Caco-2 (cell line): Measurements from ENCODE around the gene CCT5. TPM values are rescaled to one million over a fixed set of nuclear protein-coding genes. Genes with fewer than 3 reads are reported as not detected.
A peak's percentile ranks its signal among the peaks of the same experiment; 100 is the strongest.

Experiments
- BruUV-seq: library from RNA; stranded (reverse); fragments of 400-500 nt; replicated peaks from 2 replicates; lab custom pipeline; 2021; lab: Mats Ljungman, UMichigan
- CTCF ChIA-PET: fragments of 300-600 bp; sonication (Branson Sonifier 250); formaldehyde crosslinking; loops from one replicate; lab custom pipeline; 2022; ENCODE audit warnings: antibody characterized with exemption; lab: Charles Lee
- POLR2A ChIA-PET: fragments of 300-600 bp; sonication (Branson Sonifier 250); formaldehyde crosslinking; loops from one replicate; lab custom pipeline; 2022; ENCODE audit warnings: antibody characterized with exemption; lab: Charles Lee
- DNase-seq, 2 experiments: peaks; one replicate each; pipeline versions ENCODE4 v3.0.0 to v3.0.0-alpha.2; 2020 to 2022
- H3K27me3 ChIP-seq: replicated peaks from 2 replicates; pipeline ENCODE4 v1.6.0; 2011; ENCODE audit warnings: low read length; ENCODE audit not compliant: control insufficient read depth, insufficient read depth
- H3K36me3 ChIP-seq: 2 replicates; pipeline ENCODE4 v1.5.1; 2011; ENCODE audit warnings: low read length; ENCODE audit not compliant: control insufficient read depth, insufficient read depth
- H3K4me1 ChIP-seq: fragments of 250-450 bp; sonication (Bioruptor Pico); 2 replicates; pipeline ENCODE4 v1.5.1; 2020; ENCODE audit warnings: mild to moderate bottlenecking
- H3K4me3 ChIP-seq: 2 replicates; pipeline ENCODE4 v1.5.1; 2011; ENCODE audit warnings: low read depth, mild to moderate bottlenecking, control low read depth, low read length
- H3K9me3 ChIP-seq: fragments of 250-450 bp; sonication (Bioruptor Pico); 2 replicates; pipeline ENCODE4 v1.5.1; 2020; ENCODE audit warnings: mild to moderate bottlenecking, moderate library complexity
- H3K27ac Mint-ChIP-seq: one replicate; pipeline ENCODE4 v1.8.0; 2022; ENCODE audit warnings: mixed read lengths; ENCODE audit not compliant: unreplicated experiment
- H3K27me3 Mint-ChIP-seq: one replicate; pipeline ENCODE4 v1.8.0; 2022; ENCODE audit warnings: mixed read lengths; ENCODE audit not compliant: insufficient read depth, unreplicated experiment
- H3K36me3 Mint-ChIP-seq: one replicate; pipeline ENCODE4 v1.8.0; 2022; ENCODE audit warnings: mild to moderate bottlenecking, mixed read lengths; ENCODE audit not compliant: insufficient read depth, unreplicated experiment
- H3K4me1 Mint-ChIP-seq: one replicate; pipeline ENCODE4 v1.8.0; 2022; ENCODE audit warnings: low read depth, mixed read lengths; ENCODE audit not compliant: unreplicated experiment
- H3K4me3 Mint-ChIP-seq: one replicate; pipeline ENCODE4 v1.8.0; 2022; ENCODE audit warnings: mild to moderate bottlenecking, moderate library complexity, mixed read lengths; ENCODE audit not compliant: unreplicated experiment
- H3K9me3 Mint-ChIP-seq: one replicate; pipeline ENCODE4 v1.8.0; 2022; ENCODE audit warnings: mixed read lengths; ENCODE audit not compliant: unreplicated experiment
- intact Hi-C: fragments of 100-400 bp; cut with micrococcal nuclease; formaldehyde crosslinking; loops from one replicate; pipeline ENCODE4 v1.10.0; 2022; ENCODE audit not compliant: unreplicated experiment
- total RNA-seq: library from RNA; stranded (reverse); gene quantifications from 2 replicates; pipeline ENCODE4 v1.2.3, GENCODE V29; 2022
- TF ChIP-seq, protein P1 (sequence below), 2 experiments: fragments of 200-600 bp in 1 of 2; IDR thresholded peaks; 1 replicate in 1 of 2; 2 replicates in 1 of 2; pipeline versions ENCODE4 v1.5.1 to v1.8.0; 2011 to 2022; ENCODE audit warnings: antibody characterized with exemption in 1 of 2, control low read depth in 1 of 2, inconsistent platforms in 1 of 2, low read depth in 1 of 2, low read length in 1 of 2, mild to moderate bottlenecking in 1 of 2, moderate library complexity in 1 of 2; ENCODE audit not compliant: insufficient read depth in 1 of 2, severe bottlenecking in 1 of 2, unreplicated experiment in 1 of 2

CCT5 gene
- total RNA-seq, 1 experiment from 2014 or later: 462 TPM

- Mint-ChIP-seq H3K4me3 (no peak overlapping the region), H3K27ac (no peak overlapping the region), H3K9me3 (no peaks in the 10 kb centered on the region), H3K27me3 (no peaks in the 10 kb centered on the region), H3K36me3 (no peaks in the 10 kb centered on the region), H3K4me1 (no peaks in the 10 kb centered on the region)
- Histone ChIP-seq H3K4me3 (no peak overlapping the region), H3K4me1 (no peaks in the 10 kb centered on the region), H3K9me3 (no peaks in the 10 kb centered on the region), H3K36me3 (no peaks in the 10 kb centered on the region), H3K27me3 (no peaks in the 10 kb centered on the region)
- BruUV-seq: no TSS peak
- POLR2A ChIA-PET: interaction anchor here (0.5 kb wide), 1 partner anchor 84 kb away, joined by 4 read pairs; no protein-coding TSS in a partner anchor
- DNase-seq: no peak
- TF ChIP-seq, protein P1, sequence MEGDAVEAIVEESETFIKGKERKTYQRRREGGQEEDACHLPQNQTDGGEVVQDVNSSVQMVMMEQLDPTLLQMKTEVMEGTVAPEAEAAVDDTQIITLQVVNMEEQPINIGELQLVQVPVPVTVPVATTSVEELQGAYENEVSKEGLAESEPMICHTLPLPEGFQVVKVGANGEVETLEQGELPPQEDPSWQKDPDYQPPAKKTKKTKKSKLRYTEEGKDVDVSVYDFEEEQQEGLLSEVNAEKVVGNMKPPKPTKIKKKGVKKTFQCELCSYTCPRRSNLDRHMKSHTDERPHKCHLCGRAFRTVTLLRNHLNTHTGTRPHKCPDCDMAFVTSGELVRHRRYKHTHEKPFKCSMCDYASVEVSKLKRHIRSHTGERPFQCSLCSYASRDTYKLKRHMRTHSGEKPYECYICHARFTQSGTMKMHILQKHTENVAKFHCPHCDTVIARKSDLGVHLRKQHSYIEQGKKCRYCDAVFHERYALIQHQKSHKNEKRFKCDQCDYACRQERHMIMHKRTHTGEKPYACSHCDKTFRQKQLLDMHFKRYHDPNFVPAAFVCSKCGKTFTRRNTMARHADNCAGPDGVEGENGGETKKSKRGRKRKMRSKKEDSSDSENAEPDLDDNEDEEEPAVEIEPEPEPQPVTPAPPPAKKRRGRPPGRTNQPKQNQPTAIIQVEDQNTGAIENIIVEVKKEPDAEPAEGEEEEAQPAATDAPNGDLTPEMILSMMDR (IDR thresholded peaks at IDR 0.05; ENCODE audit: insufficient read depth in 1 of 2, low read depth in 1 of 2, low read length in 1 of 2, severe bottlenecking in 1 of 2, unreplicated experiment in 1 of 2): no peak
- intact Hi-C loops: no loop called here
- CTCF ChIA-PET: no interaction called here
These were observed 28.7 kb downstream of the CCT5 start for GRCh38 chr5:10278658-10279279.

GRCh38 chr5:10279328-10279727 is 29.2 kb downstream of the CCT5 start:
- ChIA-PET CTCF (no interaction called here), POLR2A (interaction anchor here (0.5 kb wide), 1 partner anchor 84 kb away, joined by 4 read pairs; no protein-coding TSS in a partner anchor)
- TSS peak; percentile 86 for BruUV-seq
- H3K27me3 Mint-ChIP-seq: no peaks in the 10 kb centered on the region
- Histone ChIP-seq H3K4me3 (no peak overlapping the region), H3K9me3 (no peaks in the 10 kb centered on the region), H3K27me3 (no peaks in the 10 kb centered on the region), H3K4me1 (no peaks in the 10 kb centered on the region), H3K36me3 (no peaks in the 10 kb centered on the region)
- no peak overlapping the region for H3K27ac Mint-ChIP-seq
- no peaks in the 10 kb centered on the region for H3K4me1 Mint-ChIP-seq
- H3K9me3 Mint-ChIP-seq: no peaks in the 10 kb centered on the region
- H3K36me3 Mint-ChIP-seq: no peaks in the 10 kb centered on the region
- H3K4me3 Mint-ChIP-seq: no peak overlapping the region
- TF ChIP-seq, protein P1 (IDR thresholded peaks at IDR 0.05; ENCODE audit: insufficient read depth in 1 of 2, low read depth in 1 of 2, low read length in 1 of 2, severe bottlenecking in 1 of 2, unreplicated experiment in 1 of 2): no peak
- intact Hi-C loops: no loop called here
- no peak for DNase-seq

- DNase-seq: no peak
- no peaks in the 10 kb centered on the region for H3K36me3 Mint-ChIP-seq
- TF ChIP-seq, protein P1 (IDR thresholded peaks at IDR 0.05; ENCODE audit: insufficient read depth in 1 of 2, low read depth in 1 of 2, low read length in 1 of 2, severe bottlenecking in 1 of 2, unreplicated experiment in 1 of 2): no peak
- H3K4me1 Mint-ChIP-seq: no peaks in the 10 kb centered on the region
- no TSS peak for BruUV-seq
- H3K4me3 Mint-ChIP-seq: no peak overlapping the region
- H3K27ac Mint-ChIP-seq: no peak overlapping the region
- CTCF ChIA-PET: no interaction called here
- intact Hi-C loops: loop anchor here (5.0 kb wide), 1 partner anchor 72 kb away; the partner anchor contains the start of gene MARCHF6
- POLR2A ChIA-PET: no interaction called here
- Histone ChIP-seq H3K4me3 (no peak overlapping the region), H3K9me3 (no peaks in the 10 kb centered on the region), H3K27me3 (no peaks in the 10 kb centered on the region), H3K4me1 (no peaks in the 10 kb centered on the region), H3K36me3 (no peaks in the 10 kb centered on the region)
- no peaks in the 10 kb centered on the region for H3K9me3 Mint-ChIP-seq
- no peaks in the 10 kb centered on the region for H3K27me3 Mint-ChIP-seq
These were observed 30.0 kb downstream of the CCT5 start for GRCh38 chr5:10279925-10280720.
